C4-2B (cell line): ENCODE measurements around the gene SLC25A5.

Source experiments
- CTCF ChIP-seq: fragments of 450-650 bp; conservative IDR thresholded peaks from 2 replicates; pipeline ENCODE4 v1.5.1; 2017; ENCODE audit warnings: mild to moderate bottlenecking
- ZFX ChIP-seq: fragments of 450-650 bp; IDR thresholded peaks from 2 replicates; pipeline ENCODE4 v1.6.1; 2017

- TF ChIP-seq CTCF (no peak), ZFX (no peak)
These were observed 44.6 kb upstream of the SLC25A5 start for GRCh38 chrX:119423631-119424030.
